HG03521 (cell line): ENCODE data around the gene GNAZ.
"Not testable (repeated sequence)": the region's sequence is repeated elsewhere in the genome, so short reads cannot be mapped to it uniquely, and the experiment has no call there.

Experiments used
- ATAC-seq: cut with Tn5 transposase; IDR thresholded peaks from one replicate; pipeline ENCODE4 v1.9.1; 2021; ENCODE audit warnings: mild to moderate bottlenecking, moderate library complexity; ENCODE audit not compliant: unreplicated experiment

Gene GNAZ

GRCh38 chr22:23129149-23129548 lies 58.8 kb downstream of the GNAZ start:
- ATAC-seq: no peak

GRCh38 chr22:23130697-23131096 lies 60.4 kb downstream of the GNAZ start:
- no peak for ATAC-seq

- ATAC-seq: no peak
Measured at GRCh38 chr22:23131931-23132330, 61.6 kb downstream of the GNAZ start.

- no peak for ATAC-seq
Measured at GRCh38 chr22:23132376-23133091, 62.2 kb downstream of the GNAZ start.

GRCh38 chr22:23133922-23134321 lies 63.6 kb downstream of the GNAZ start:
- ATAC-seq: no peak

GRCh38 chr22:23136991-23137390 lies 66.7 kb downstream of the GNAZ start:
- ATAC-seq: not testable (repeated sequence)

- ATAC-seq: no peak
Measured at GRCh38 chr22:23137468-23137867, 67.1 kb downstream of the GNAZ start.

- no peak for ATAC-seq
Measured at GRCh38 chr22:23137905-23138561, 67.7 kb downstream of the GNAZ start.

- no peak for ATAC-seq
Measured at GRCh38 chr22:23138584-23139435, 68.5 kb downstream of the GNAZ start.

- ATAC-seq: no peak
Measured at GRCh38 chr22:23140385-23140784, 70.1 kb downstream of the GNAZ start.

- ATAC-seq: no peak
Measured at GRCh38 chr22:23142546-23143105, 72.3 kb downstream of the GNAZ start.

- no peak for ATAC-seq
Measured at GRCh38 chr22:23143119-23143518, 72.8 kb downstream of the GNAZ start.

- no peak for ATAC-seq
Measured at GRCh38 chr22:23144432-23144831, 74.1 kb downstream of the GNAZ start.

- ATAC-seq: peak; percentile 38
Measured at GRCh38 chr22:23144932-23145877, 74.9 kb downstream of the GNAZ start, which contains the start of gene RAB36. RAB36 (plus strand) TSS chr22:23145477; CDS start chr22:23146617, 1,140 bp downstream.

GRCh38 chr22:23145878-23146470 lies 75.7 kb downstream of the GNAZ start:
- no peak for ATAC-seq

GRCh38 chr22:23146478-23147205 lies 76.3 kb downstream of the GNAZ start:
- no peak for ATAC-seq

GRCh38 chr22:23147617-23148387 lies 77.5 kb downstream of the GNAZ start:
- no peak for ATAC-seq

- ATAC-seq: no peak
Measured at GRCh38 chr22:23149743-23150238, 79.5 kb downstream of the GNAZ start.
